K562 (cell line): ENCODE results near the gene CD84. TPM values are rescaled to one million over a fixed set of nuclear protein-coding genes. Genes with fewer than 3 reads are reported as not detected.

Experiments
- ATAC-seq: fragments of 200-7000 bp; cut with Tn5 transposase; 3 replicates; pipeline ENCODE4 v1.9.1; 2020; ENCODE audit warnings: moderate library complexity
- BruUV-seq: library from RNA; stranded (reverse); fragments of 400-500 nt; replicated peaks from 2 replicates; lab custom pipeline; 2021; lab: Mats Ljungman, UMichigan
- CTCF ChIA-PET: fragments of 300-600 bp; formaldehyde crosslinking; extraction: SDS; loops from one replicate; lab custom pipeline; 2021; ENCODE audit warnings: low intra/inter-chr PET ratio; lab: Yijun Ruan, JAX
- POLR2A ChIA-PET: fragments of 300-600, 350-650 bp; sonication (Branson Sonifier 250); formaldehyde crosslinking; extraction: SDS; loops from one replicate; lab custom pipeline; 2021; ENCODE audit warnings: antibody characterized with exemption, inconsistent platforms; lab: Yijun Ruan, JAX
- DNase-seq, 4 experiments: peaks; one replicate each; pipeline versions ENCODE4 v3.0.0 to v3.0.0-alpha.2; 2011 to 2018; ENCODE audit warnings: low spot score in 3 of 4, mixed read lengths in 3 of 4; ENCODE audit errors: extremely low read depth in 1 of 4
- FAIRE-seq: peaks from 2 replicates; lab custom pipeline; 2011; peaks lifted over from hg19 to GRCh38; lab: Jason Lieb, UNC
- H2AFZ ChIP-seq: 2 replicates; pipeline ENCODE4 v1.6.0; 2011; ENCODE audit warnings: low read depth, low read length, control low read depth, inconsistent platforms
- H3K27ac ChIP-seq: fragments of 200-600 bp; 3 replicates; pipeline ENCODE4 v1.8.0; 2011; ENCODE audit warnings: low read depth, mild to moderate bottlenecking, control low read depth, inconsistent platforms, low read length, moderate library complexity, mixed read lengths; ENCODE audit errors: extremely low read depth
- H3K27me3 ChIP-seq, 2 experiments: fragments of 300-600 bp in 1 of 2; 2 replicates in 1 of 2; 3 replicates in 1 of 2; pipeline versions ENCODE4 v1.6.0 to v1.8.0; 2011; ENCODE audit warnings: inconsistent platforms in 2 of 2, low read length in 2 of 2, mild to moderate bottlenecking in 1 of 2, mixed read lengths in 1 of 2, moderate library complexity in 1 of 2; ENCODE audit not compliant: control insufficient read depth in 2 of 2, insufficient read depth in 2 of 2
- H3K36me3 ChIP-seq: fragments of 300-600 bp; 3 replicates; pipeline ENCODE4 v1.8.0; 2011; ENCODE audit warnings: mild to moderate bottlenecking, low read length, inconsistent platforms; ENCODE audit not compliant: control insufficient read depth, insufficient read depth
- H3K4me1 ChIP-seq, 2 experiments: fragments of 200-600 bp in 1 of 2; replicated peaks in 1 of 2; 2 replicates in 1 of 2; 3 replicates in 1 of 2; pipeline versions ENCODE4 v1.5.1 to v1.8.0; 2011; ENCODE audit warnings: inconsistent platforms in 2 of 2, low read length in 2 of 2, mild to moderate bottlenecking in 1 of 2, mixed read lengths in 1 of 2, moderate library complexity in 1 of 2; ENCODE audit not compliant: control insufficient read depth in 2 of 2, insufficient read depth in 2 of 2
- H3K4me2 ChIP-seq: 2 replicates; pipeline ENCODE4 v1.6.1; 2011; ENCODE audit warnings: low read length, control low read depth, inconsistent platforms, mixed read lengths; ENCODE audit not compliant: insufficient read depth
- H3K4me3 ChIP-seq: fragments of 200-600 bp; sonication (generic), shearing (Covaris generic); 2 replicates; pipeline ENCODE4 v1.5.1; 2016; ENCODE audit warnings: control low read depth, inconsistent platforms
- H3K79me2 ChIP-seq: fragments of 200-600 bp; 3 replicates; pipeline ENCODE4 v1.8.0; 2011; ENCODE audit warnings: low read length, inconsistent platforms; ENCODE audit not compliant: control insufficient read depth, insufficient read depth
- H3K9ac ChIP-seq, 2 experiments: 2 replicates each; pipeline versions ENCODE4 v1.6.0 to v1.6.1; 2011; ENCODE audit warnings: low read depth in 2 of 2, low read length in 2 of 2, control low read depth in 1 of 2, inconsistent platforms in 1 of 2, mild to moderate bottlenecking in 1 of 2, mixed read lengths in 1 of 2; ENCODE audit not compliant: insufficient read depth in 1 of 2
- H3K9me1 ChIP-seq: one replicate; pipeline ENCODE4 v1.6.0; 2011; ENCODE audit warnings: inconsistent platforms, mild to moderate bottlenecking, low read length, moderate library complexity; ENCODE audit not compliant: control insufficient read depth, insufficient read depth
- H3K9me3 ChIP-seq: replicated peaks from 2 replicates; pipeline ENCODE4 v1.5.1; 2011; ENCODE audit warnings: low read depth, low read length, inconsistent platforms; ENCODE audit not compliant: control insufficient read depth, insufficient read depth
- H4K20me1 ChIP-seq: replicated peaks from 2 replicates; pipeline ENCODE4 v1.6.1; 2011; ENCODE audit warnings: low read length, inconsistent platforms, mixed read lengths; ENCODE audit not compliant: control insufficient read depth, insufficient read depth
- LEF1 ChIP-seq: fragments of 450-650 bp; IDR thresholded peaks from 2 replicates; pipeline ENCODE4 v1.6.1; 2016; ENCODE audit warnings: mild to moderate bottlenecking
- ZBTB17 ChIP-seq: fragments of 450-650 bp; formaldehyde crosslinking; IDR thresholded peaks from 2 replicates; pipeline ENCODE4 v1.4.0; 2020; ENCODE audit warnings: mild to moderate bottlenecking
- ZBTB8A ChIP-seq: fragments of 450-650 bp; IDR thresholded peaks from 2 replicates; pipeline ENCODE4 v1.6.1; 2018; ENCODE audit warnings: mild to moderate bottlenecking, moderate library complexity; ENCODE audit not compliant: partially characterized antibody
- ZNF407 ChIP-seq: fragments of 450-650 bp; IDR thresholded peaks from 2 replicates; pipeline ENCODE4 v1.6.1; 2016; ENCODE audit warnings: low read depth
- ZNF445 ChIP-seq: fragments of 250-450 bp; sonication (Bioruptor Pico); IDR thresholded peaks from 2 replicates; pipeline ENCODE4 v1.4.0; 2020; ENCODE audit warnings: low read depth, mild to moderate bottlenecking, moderate library complexity
- ZNF740 ChIP-seq, 3 experiments: fragments of 200-800 bp in 1 of 3; sonication (Bioruptor generic) in 1 of 3; sonication (generic) in 1 of 3; formaldehyde crosslinking in 1 of 3; IDR thresholded peaks; 2 replicates each; pipeline versions ENCODE4 v1.6.1 to v1.8.0; 2016 to 2022; ENCODE audit warnings: mild to moderate bottlenecking in 2 of 3, missing compliant biosample characterization in 2 of 3, missing genetic modification characterization in 2 of 3, missing genetic modification reagents in 1 of 3
- WGBS: fragments of 100-300 bp; shearing (Covaris generic); methylation state at CpG from one replicate; pipeline ENCODE4 v1.1.6; 2016; ENCODE audit warnings: low coverage, mixed read lengths; ENCODE audit not compliant: insufficient coverage; ENCODE audit errors: missing lambda C conversion rate; 5-methylcytosine and 5-hydroxymethylcytosine counted together
- in situ Hi-C: fragments of 300-500 bp; cut with MboI; formaldehyde crosslinking; loops from 4 replicates; pipeline ENCODE4 v1.15.0; 2018; ENCODE audit warnings: inconsistent platforms, mixed read lengths
- intact Hi-C: fragments of 100-400 bp; cut with micrococcal nuclease; formaldehyde crosslinking; loops from 2 replicates; pipeline ENCODE4 v1.14.2; 2022
- polyA plus RNA-seq, 8 experiments: library from polyadenylated mRNA; depleted of rRNA in 4 of 8; stranded (reverse) in 5 of 8; unstranded in 3 of 8; fragments of >200 nt; fragmentation: Nextera tagmentation in 2 of 8; fragmentation: Illumina TruSeq in 1 of 8; extraction: Ambion mirVana in 2 of 8; extraction: Trizol in 1 of 8; gene quantifications; 2 replicates each; pipeline versions ENCODE4 v1.2.1 to v1.2.3, GENCODE V29; 2011 to 2014; ENCODE audit warnings: inconsistent platforms in 1 of 8, missing spikeins in 1 of 8
- total RNA-seq, 7 experiments: library from RNA; depleted of rRNA in 6 of 7; stranded (reverse); fragments of >200 nt in 6 of 7; fragmentation: Illumina TruSeq in 2 of 7; extraction: Trizol in 2 of 7; gene quantifications; 2 replicates each; pipeline versions ENCODE4 v1.2.1 to v1.2.3, GENCODE V29; 2011 to 2021; ENCODE audit warnings: low replicate concordance in 1 of 7

Gene CD84
- total and polyA plus RNA-seq, 9 of the 15 experiments (the other 6 are each of a cell fraction or from before 2014, with no cell fraction given) = 0.82 to 6.8 (median 2.0) TPM

GRCh38 chr1:160567858-160568682 lies 11.2 kb downstream of the CD84 start:
- Histone ChIP-seq H3K9me3 (no peaks in the 10 kb centered on the region), H3K36me3 (no peaks in the 10 kb centered on the region; the same call in 2 of the 3 replicates), H3K79me2 (no peaks in the 10 kb centered on the region), H4K20me1 (no peaks in the 10 kb centered on the region), H3K27ac (peak overlapping the region; percentile 61), H3K4me3 (no peak overlapping the region), H3K4me2 (peak overlapping the region; percentile 13; the same call in 1 of the 2 replicates), H3K9ac (peak overlapping the region in 1 of 2 experiments; percentile 17; a peak in 1 of 4 replicates), H2AFZ (peak overlapping the region; percentile 92), H3K27me3 (no peaks in the 10 kb centered on the region), H3K4me1 (peaks cover 6 to 13% of the 10 kb centered on the region in 2 experiments; a peak in 3 of 5 replicates), H3K9me1 (no peaks in the 10 kb centered on the region)
- 12% methylated on average over 8 of the region's 8 CpGs for WGBS
- in situ Hi-C loops (no loop called here), intact Hi-C loops (no loop called here)
- ATAC-seq = peak; percentile 79
- DNase-seq = peak in 2 of 4 experiments; percentile 48 to 51
- FAIRE-seq = peak; percentile 75
- BruUV-seq = no TSS peak
- ChIA-PET CTCF (no interaction called here), POLR2A (interaction anchor here (1.0 kb wide), 2 partner anchors 10 to 11 kb away, joined by 3 to 4 read pairs; no protein-coding TSS in a partner anchor)
- TF ChIP-seq LEF1 (peak; percentile 19; the same call in 1 of the 2 replicates), ZNF740 (CRISPR knock-in tag; IDR thresholded peaks at IDR 0.05) (no peak), ZNF740 (tag; IDR thresholded peaks at IDR 0.05) (peak in 1 of 2 experiments; percentile 20; a peak in 1 of 4 replicates), ZBTB17 (CRISPR knock-in tag) (peak; percentile 55; the same call in 1 of the 2 replicates), ZNF407 (no peak), ZBTB8A (no peak), ZNF445 (CRISPR knock-in tag) (0 out of 2 replicates have a peak, but pooled peaks have one; percentile 69)
